Ectodermal cell (in vitro differentiated cells): ENCODE data around the gene GSDME.

Experiments
- H3K27ac ChIP-seq: 2 replicates; pipeline ENCODE4 v1.7.0; 2013; ENCODE audit warnings: mild to moderate bottlenecking, low read depth, low read length; ENCODE audit not compliant: insufficient read depth, poor library complexity, severe bottlenecking
- H3K27me3 ChIP-seq: 2 replicates; pipeline ENCODE4 v1.7.0; 2013; ENCODE audit warnings: mild to moderate bottlenecking, low read length; ENCODE audit not compliant: insufficient read depth, control insufficient read depth, poor library complexity, severe bottlenecking
- H3K36me3 ChIP-seq: one replicate; pipeline ENCODE4 v1.7.0; 2013; ENCODE audit warnings: low read length; ENCODE audit not compliant: control insufficient read depth, insufficient read depth
- H3K4me1 ChIP-seq: one replicate; pipeline ENCODE4 v1.7.0; 2013; ENCODE audit warnings: low read length; ENCODE audit not compliant: control insufficient read depth, insufficient read depth
- H3K4me3 ChIP-seq: 2 replicates; pipeline ENCODE4 v1.7.0; 2013; ENCODE audit warnings: low read depth, low read length, control low read depth; ENCODE audit not compliant: insufficient read depth
- H3K9me3 ChIP-seq: 2 replicates; pipeline ENCODE4 v1.7.0; 2013; ENCODE audit warnings: mild to moderate bottlenecking, low read length, moderate library complexity; ENCODE audit not compliant: control insufficient read depth
- WGBS, 2 experiments: methylation state at CpG; one replicate each; pipeline ENCODE4 v1.1.7; 2013; ENCODE audit warnings: missing lambda C conversion rate in 2 of 2; 5-methylcytosine and 5-hydroxymethylcytosine counted together

The GSDME gene

GRCh38 chr7:24652251-24652939, 104.9 kb downstream of the GSDME start:
- Histone ChIP-seq H3K27me3 (no peaks in the 10 kb centered on the region), H3K36me3 (no peaks in the 10 kb centered on the region), H3K27ac (no peak overlapping the region), H3K4me1 (no peaks in the 10 kb centered on the region), H3K4me3 (no peak overlapping the region), H3K9me3 (no peaks in the 10 kb centered on the region)
- WGBS, 2 experiments = 94 to 96% methylated on average over 3 to 5 of the region's 5 CpGs
